GM23248 (cell line): ENCODE data around the gene PTPRZ1. TPM values are rescaled to one million over a fixed set of nuclear protein-coding genes. Genes with fewer than 3 reads are reported as not detected.

Experiments used
- DNase-seq: peaks from one replicate; pipeline ENCODE4 v3.0.0-alpha.2; 2015
- H2AFZ ChIP-seq: fragments of 200-600 bp; sonication (generic); 2 replicates; pipeline ENCODE4 v1.6.1; 2016; ENCODE audit warnings: antibody characterized with exemption
- H3F3A ChIP-seq: fragments of 200-600 bp; sonication (generic); 2 replicates; pipeline ENCODE4 v1.6.1; 2016; ENCODE audit warnings: mild to moderate bottlenecking, antibody characterized with exemption, mixed run types; ENCODE audit not compliant: insufficient read depth
- H3K27ac ChIP-seq: fragments of 200-600 bp; sonication (generic); 2 replicates; pipeline ENCODE4 v1.5.1; 2016; ENCODE audit warnings: mild to moderate bottlenecking
- H3K27me3 ChIP-seq: fragments of 200-600 bp; sonication (generic); replicated peaks from 2 replicates; pipeline ENCODE4 v1.6.1; 2016; ENCODE audit warnings: mild to moderate bottlenecking; ENCODE audit not compliant: insufficient read depth
- H3K36me3 ChIP-seq: fragments of 200-600 bp; sonication (generic); 2 replicates; pipeline ENCODE4 v1.6.1; 2016; ENCODE audit warnings: low read depth, mild to moderate bottlenecking
- H3K4me1 ChIP-seq: fragments of 200-600 bp; sonication (generic); 2 replicates; pipeline ENCODE4 v1.6.1; 2016; ENCODE audit warnings: mild to moderate bottlenecking; ENCODE audit not compliant: insufficient read depth
- H3K4me2 ChIP-seq: fragments of 200-600 bp; sonication (generic); one replicate; pipeline ENCODE4 v1.6.1; 2016; ENCODE audit warnings: mild to moderate bottlenecking; ENCODE audit not compliant: unreplicated experiment
- H3K4me3 ChIP-seq: fragments of 200-600 bp; sonication (generic); 2 replicates; pipeline ENCODE4 v1.5.1; 2016; ENCODE audit warnings: mild to moderate bottlenecking
- H3K79me2 ChIP-seq: fragments of 200-600 bp; sonication (generic); 2 replicates; pipeline ENCODE4 v1.6.1; 2016; ENCODE audit warnings: mild to moderate bottlenecking; ENCODE audit not compliant: insufficient read depth
- H3K9ac ChIP-seq: fragments of 200-600 bp; sonication (generic); 2 replicates; pipeline ENCODE4 v1.6.1; 2016; ENCODE audit warnings: mild to moderate bottlenecking
- H3K9me2 ChIP-seq: fragments of 200-600 bp; sonication (generic); 2 replicates; pipeline ENCODE4 v1.6.1; 2016; ENCODE audit warnings: mixed run types, mild to moderate bottlenecking, moderate library complexity; ENCODE audit not compliant: insufficient read depth
- H3K9me3 ChIP-seq: fragments of 200-600 bp; sonication (generic); one replicate; pipeline ENCODE4 v1.6.1; 2017; ENCODE audit warnings: low read depth
- H4K20me1 ChIP-seq: fragments of 200-600 bp; sonication (generic); 2 replicates; pipeline ENCODE4 v1.6.0; 2016; ENCODE audit not compliant: insufficient read depth
- EZH2 ChIP-seq: fragments of 200-600 bp; sonication (generic); IDR thresholded peaks from 2 replicates; pipeline ENCODE4 v1.6.1; 2018; ENCODE audit warnings: antibody characterized with exemption, mild to moderate bottlenecking; ENCODE audit not compliant: insufficient read depth, poor library complexity, severe bottlenecking
- EZH2phosphoT487 ChIP-seq: fragments of 200-600 bp; sonication (generic); IDR thresholded peaks from 2 replicates; pipeline ENCODE4 v1.6.1; 2018; ENCODE audit warnings: antibody characterized with exemption, moderate library complexity, mild to moderate bottlenecking, low read depth; ENCODE audit not compliant: insufficient read depth
- WGBS, 2 experiments: methylation state at CpG; one replicate each; pipeline ENCODE4 v1.1.6; 2015 to 2017; ENCODE audit warnings: low lambda C conversion rate in 2 of 2, low coverage in 1 of 2; ENCODE audit errors: missing lambda C conversion rate in 2 of 2; 5-methylcytosine and 5-hydroxymethylcytosine counted together
- in situ Hi-C: fragments of 300-500 bp; cut with MboI; formaldehyde crosslinking; loops from 2 replicates; pipeline ENCODE4 v1.15.0; 2020
- polyA plus RNA-seq: library from polyadenylated mRNA; unstranded; fragments of >200 nt; fragmentation: Nextera tagmentation; extraction: Ambion mirVana; gene quantifications from 2 replicates; pipeline ENCODE4 v1.2.1, GENCODE V29; 2016
- total RNA-seq: library from RNA; depleted of rRNA; stranded (reverse); fragments of >200 nt; shearing (Covaris generic); gene quantifications from 2 replicates; pipeline ENCODE4 v1.2.3, GENCODE V29; 2014

Gene PTPRZ1
- total and polyA plus RNA-seq, 2 experiments from 2014 or later, result not detected

DNA sequence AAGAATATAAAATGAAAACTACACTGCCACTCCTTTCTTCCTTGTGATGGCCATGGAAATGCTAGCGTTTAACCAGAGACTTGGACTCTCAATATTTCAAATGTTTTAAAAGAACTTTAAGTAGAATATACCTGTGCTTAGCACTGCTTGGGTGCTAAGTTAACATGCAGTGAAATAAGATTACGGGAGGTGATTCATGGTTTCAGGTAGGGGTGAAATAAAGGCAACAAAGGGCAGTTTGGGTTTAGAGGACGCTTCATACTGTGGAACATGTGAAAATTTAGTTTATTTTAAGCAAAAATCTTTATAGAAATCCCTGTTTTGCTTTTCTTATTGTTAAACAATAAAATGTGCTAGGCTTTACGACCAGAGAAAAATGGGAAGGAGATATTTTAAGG lies 94.0 kb downstream of the PTPRZ1 start:
- no peak overlapping the region for H3K4me3 ChIP-seq
- H3K27ac ChIP-seq, result no peak overlapping the region
- TF ChIP-seq EZH2, result no peak
- no peak for TF ChIP-seq EZH2phosphoT487
- no peak overlapping the region for H3K4me2 ChIP-seq
- no peaks in the 10 kb centered on the region for H3K36me3 ChIP-seq
- H3K4me1 ChIP-seq, result peaks cover 2% of the 10 kb centered on the region; the same call in 1 of the 2 replicates
- no peaks in the 10 kb centered on the region for H4K20me1 ChIP-seq
- no peaks in the 10 kb centered on the region for H3K9me3 ChIP-seq
- no peak for DNase-seq
- 82 to 83% methylated on average over 4 of the region's 4 CpGs for WGBS, 2 experiments
- H3K27me3 ChIP-seq, result no peaks in the 10 kb centered on the region
- 0 out of 2 replicates have a peak, but pooled peaks cover 2% of the 10 kb centered on the region for H3F3A ChIP-seq
- in situ Hi-C loops, result no loop called here
- no peak overlapping the region for H3K9ac ChIP-seq
- no peaks in the 10 kb centered on the region for H3K9me2 ChIP-seq
- no peak overlapping the region for H2AFZ ChIP-seq
- H3K79me2 ChIP-seq, result no peaks in the 10 kb centered on the region

- Histone ChIP-seq H3K9me2 (no peaks in the 10 kb centered on the region), H3K27ac (no peak overlapping the region), H3K79me2 (no peaks in the 10 kb centered on the region), H3K4me1 (no peaks in the 10 kb centered on the region), H3K9me3 (no peaks in the 10 kb centered on the region), H3K27me3 (no peaks in the 10 kb centered on the region), H4K20me1 (no peaks in the 10 kb centered on the region), H3K9ac (no peak overlapping the region), H3K4me3 (no peak overlapping the region), H3K36me3 (no peaks in the 10 kb centered on the region), H3F3A (no peaks in the 10 kb centered on the region), H3K4me2 (no peak overlapping the region), H2AFZ (no peak overlapping the region)
- in situ Hi-C loops, result loop anchor here (25.0 kb wide), 1 partner anchor 398 kb away; no protein-coding TSS in a partner anchor
- WGBS, 2 experiments, result 90 to 94% methylated on average over 1 of the region's 1 CpG
- no peak for DNase-seq
- TF ChIP-seq EZH2 (no peak), EZH2phosphoT487 (no peak)
Observed at GRCh38 chr7:121985476-121986030, 112.6 kb downstream of the PTPRZ1 start.

DNA sequence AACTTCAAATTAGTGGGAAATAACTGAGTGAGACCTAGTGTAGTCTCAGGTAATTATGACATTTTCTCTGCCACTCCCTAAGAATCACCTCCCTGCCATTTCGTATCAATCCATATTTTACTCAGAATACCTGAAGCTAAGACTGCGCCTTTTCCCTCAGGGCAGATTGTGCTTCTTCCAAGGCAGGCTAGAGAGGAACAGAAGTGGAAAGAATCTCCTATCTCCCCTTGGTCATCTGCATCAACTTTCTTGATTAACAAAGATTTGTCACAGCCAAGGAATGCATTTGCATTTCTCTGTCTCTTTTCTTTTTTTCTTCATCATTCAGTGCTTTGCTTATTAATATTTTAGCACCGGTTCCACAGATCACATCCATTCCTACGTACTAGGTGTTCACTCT lies 119.1 kb downstream of the PTPRZ1 start:
- Histone ChIP-seq H3K4me2 (no peak overlapping the region), H4K20me1 (no peaks in the 10 kb centered on the region), H3K9me2 (no peaks in the 10 kb centered on the region), H3K36me3 (no peaks in the 10 kb centered on the region), H3K9ac (no peak overlapping the region), H3K4me3 (no peak overlapping the region), H2AFZ (no peak overlapping the region), H3K27ac (no peak overlapping the region), H3K9me3 (no peaks in the 10 kb centered on the region), H3K79me2 (no peaks in the 10 kb centered on the region), H3F3A (no peaks in the 10 kb centered on the region), H3K4me1 (no peaks in the 10 kb centered on the region), H3K27me3 (no peaks in the 10 kb centered on the region)
- DNase-seq, result no peak
- in situ Hi-C loops, result loop anchor here (10.0 to 25.0 kb wide), 3 partner anchors 237 to 627 kb away; no protein-coding TSS in a partner anchor
- WGBS, 2 experiments, result 62 to 69% methylated on average over 4 of the region's 4 CpGs
- TF ChIP-seq EZH2 (no peak), EZH2phosphoT487 (no peak)

GRCh38 chr7:121994625-121995410 lies 121.9 kb downstream of the PTPRZ1 start:
- WGBS, 2 experiments, result 2 to 5% methylated on average over 5 of the region's 5 CpGs

More at GRCh38 chr7:121994625-121995410, 121.9 kb downstream of the PTPRZ1 start:
- Histone ChIP-seq H3K9ac (no peak overlapping the region), H3K4me1 (no peaks in the 10 kb centered on the region), H3K27ac (no peak overlapping the region), H3K9me3 (no peaks in the 10 kb centered on the region), H3K27me3 (no peaks in the 10 kb centered on the region), H3K79me2 (no peaks in the 10 kb centered on the region), H3K9me2 (no peaks in the 10 kb centered on the region), H3F3A (no peaks in the 10 kb centered on the region), H3K4me3 (no peak overlapping the region), H2AFZ (no peak overlapping the region), H3K36me3 (no peaks in the 10 kb centered on the region), H4K20me1 (no peaks in the 10 kb centered on the region), H3K4me2 (no peak overlapping the region)
- peak; percentile 78 for DNase-seq
- TF ChIP-seq EZH2 (no peak), EZH2phosphoT487 (no peak)
- in situ Hi-C loops, result loop anchor here (10.0 to 25.0 kb wide), 3 partner anchors 240 to 630 kb away; no protein-coding TSS in a partner anchor
